DOHH2 (cell line): ENCODE data around the gene TDRD15.

Source experiments
- H3F3A ChIP-seq: fragments of 200-600 bp; sonication (generic), shearing (Covaris generic); 2 replicates; pipeline ENCODE4 v1.6.0; 2016; ENCODE audit warnings: antibody characterized with exemption, mild to moderate bottlenecking; ENCODE audit not compliant: control insufficient read depth, insufficient read depth
- H3K27ac ChIP-seq: fragments of 200-600 bp; sonication (generic); 2 replicates; pipeline ENCODE4 v1.5.1; 2014; ENCODE audit warnings: low read depth, mild to moderate bottlenecking, low read length, moderate library complexity
- H3K27me3 ChIP-seq: fragments of 200-600 bp; sonication (generic); 2 replicates; pipeline ENCODE4 v1.6.1; 2014; ENCODE audit warnings: mild to moderate bottlenecking, low read length, mixed read lengths; ENCODE audit not compliant: control insufficient read depth
- H3K36me3 ChIP-seq: fragments of 200-600 bp; sonication (generic); 2 replicates; pipeline ENCODE4 v1.6.1; 2014; ENCODE audit warnings: mild to moderate bottlenecking, low read length, moderate library complexity, mixed read lengths; ENCODE audit not compliant: control insufficient read depth
- H3K4me1 ChIP-seq: fragments of 200-600 bp; sonication (generic); 2 replicates; pipeline ENCODE4 v1.6.1; 2014; ENCODE audit warnings: mild to moderate bottlenecking, low read length, mixed read lengths; ENCODE audit not compliant: control insufficient read depth
- H3K4me2 ChIP-seq: fragments of 200-600 bp; sonication (generic); 2 replicates; pipeline ENCODE4 v1.6.0; 2014; ENCODE audit warnings: mild to moderate bottlenecking, low read length, moderate library complexity
- H3K4me3 ChIP-seq: fragments of 200-600 bp; sonication (generic); 2 replicates; pipeline ENCODE4 v1.5.1; 2014; ENCODE audit warnings: mild to moderate bottlenecking, low read length, mixed read lengths
- H3K79me2 ChIP-seq: fragments of 200-600 bp; sonication (generic); 2 replicates; pipeline ENCODE4 v1.6.1; 2014; ENCODE audit warnings: mild to moderate bottlenecking, low read length, mixed read lengths; ENCODE audit not compliant: control insufficient read depth
- H3K9me2 ChIP-seq: fragments of 200-600 bp; sonication (generic); replicated peaks from 2 replicates; pipeline ENCODE4 v1.6.1; 2014; ENCODE audit warnings: mild to moderate bottlenecking, low read length, mixed read lengths; ENCODE audit not compliant: control insufficient read depth
- H3K9me3 ChIP-seq: fragments of 200-600 bp; sonication (generic); 2 replicates; pipeline ENCODE4 v1.6.1; 2014; ENCODE audit warnings: antibody characterized with exemption, low read length, mixed read lengths; ENCODE audit not compliant: control insufficient read depth, insufficient read depth
- H4K20me1 ChIP-seq: fragments of 200-600 bp; sonication (generic); 2 replicates; pipeline ENCODE4 v1.6.0; 2014; ENCODE audit warnings: low read depth, mild to moderate bottlenecking, antibody characterized with exemption, low read length, moderate library complexity; ENCODE audit not compliant: control insufficient read depth, insufficient read depth
- EZH2phosphoT487 ChIP-seq: fragments of 200-600 bp; sonication (generic); IDR thresholded peaks from 2 replicates; pipeline ENCODE4 v1.6.1; 2017; ENCODE audit warnings: borderline replicate concordance, mild to moderate bottlenecking, antibody characterized with exemption, low read length, moderate library complexity, mixed read lengths
- TF ChIP-seq, protein P1 (sequence below): fragments of 200-600 bp; sonication (generic); IDR thresholded peaks from one replicate; pipeline ENCODE4 v1.5.1; 2014; ENCODE audit warnings: antibody characterized with exemption, mild to moderate bottlenecking, low read depth, low read length; ENCODE audit not compliant: poor library complexity, severe bottlenecking

Gene TDRD15

DNA sequence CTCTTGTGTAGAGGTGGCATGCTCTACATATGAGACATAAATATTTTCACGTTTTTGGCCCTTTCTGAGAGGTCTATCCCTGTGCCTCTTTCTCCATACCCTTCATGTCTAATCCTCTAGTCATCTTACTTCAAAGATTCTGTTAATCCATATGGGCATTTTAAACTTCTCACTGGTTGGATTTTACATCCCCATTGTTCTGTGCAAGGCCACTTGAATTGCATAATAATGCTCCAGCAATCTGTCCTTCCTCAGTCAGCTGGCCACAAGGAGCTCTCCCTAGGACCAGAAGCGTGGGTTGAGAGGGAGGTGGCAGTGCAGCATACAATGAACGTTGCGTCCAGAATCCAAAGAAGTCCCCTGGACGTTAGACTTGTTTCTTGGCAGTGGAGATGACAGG lies 58.2 kb downstream of the TDRD15 start:
- Histone ChIP-seq H3K4me1 (no peaks in the 10 kb centered on the region), H3K4me3 (no peak overlapping the region), H3K79me2 (no peaks in the 10 kb centered on the region), H3K36me3 (no peaks in the 10 kb centered on the region), H3K4me2 (no peak overlapping the region), H3F3A (no peaks in the 10 kb centered on the region), H4K20me1 (no peaks in the 10 kb centered on the region), H3K27ac (no peak overlapping the region), H3K9me3 (no peaks in the 10 kb centered on the region), H3K9me2 (no peaks in the 10 kb centered on the region), H3K27me3 (no peaks in the 10 kb centered on the region)
- TF ChIP-seq, protein P1, sequence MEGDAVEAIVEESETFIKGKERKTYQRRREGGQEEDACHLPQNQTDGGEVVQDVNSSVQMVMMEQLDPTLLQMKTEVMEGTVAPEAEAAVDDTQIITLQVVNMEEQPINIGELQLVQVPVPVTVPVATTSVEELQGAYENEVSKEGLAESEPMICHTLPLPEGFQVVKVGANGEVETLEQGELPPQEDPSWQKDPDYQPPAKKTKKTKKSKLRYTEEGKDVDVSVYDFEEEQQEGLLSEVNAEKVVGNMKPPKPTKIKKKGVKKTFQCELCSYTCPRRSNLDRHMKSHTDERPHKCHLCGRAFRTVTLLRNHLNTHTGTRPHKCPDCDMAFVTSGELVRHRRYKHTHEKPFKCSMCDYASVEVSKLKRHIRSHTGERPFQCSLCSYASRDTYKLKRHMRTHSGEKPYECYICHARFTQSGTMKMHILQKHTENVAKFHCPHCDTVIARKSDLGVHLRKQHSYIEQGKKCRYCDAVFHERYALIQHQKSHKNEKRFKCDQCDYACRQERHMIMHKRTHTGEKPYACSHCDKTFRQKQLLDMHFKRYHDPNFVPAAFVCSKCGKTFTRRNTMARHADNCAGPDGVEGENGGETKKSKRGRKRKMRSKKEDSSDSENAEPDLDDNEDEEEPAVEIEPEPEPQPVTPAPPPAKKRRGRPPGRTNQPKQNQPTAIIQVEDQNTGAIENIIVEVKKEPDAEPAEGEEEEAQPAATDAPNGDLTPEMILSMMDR, result no peak
- TF ChIP-seq EZH2phosphoT487, result no peak

DNA sequence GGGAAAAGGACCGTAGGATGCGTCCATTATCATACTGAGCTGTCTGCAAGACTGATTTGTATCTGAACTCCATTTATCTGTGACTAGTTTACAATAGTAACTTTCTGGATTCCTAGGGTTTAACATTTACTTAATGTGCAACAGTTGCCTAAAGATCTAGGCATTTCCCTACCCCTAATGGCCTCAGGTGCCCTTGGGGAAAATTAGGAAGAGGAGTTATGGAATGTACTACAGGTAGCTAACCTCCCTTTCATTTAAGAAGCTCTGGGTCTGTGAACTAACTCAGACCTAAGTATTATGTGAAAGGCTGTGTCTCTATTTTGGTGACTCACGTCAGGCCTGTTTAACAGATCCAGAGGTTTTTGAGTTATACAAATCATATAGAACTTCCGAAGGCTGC lies 59.5 kb downstream of the TDRD15 start:
- Histone ChIP-seq H3K4me2 (no peak overlapping the region), H3K79me2 (no peaks in the 10 kb centered on the region), H3K27me3 (no peaks in the 10 kb centered on the region), H3F3A (no peaks in the 10 kb centered on the region), H4K20me1 (no peaks in the 10 kb centered on the region), H3K4me1 (no peaks in the 10 kb centered on the region), H3K36me3 (no peaks in the 10 kb centered on the region), H3K9me3 (no peaks in the 10 kb centered on the region), H3K4me3 (no peak overlapping the region), H3K9me2 (no peaks in the 10 kb centered on the region), H3K27ac (no peak overlapping the region)
- TF ChIP-seq EZH2phosphoT487, result no peak

DNA sequence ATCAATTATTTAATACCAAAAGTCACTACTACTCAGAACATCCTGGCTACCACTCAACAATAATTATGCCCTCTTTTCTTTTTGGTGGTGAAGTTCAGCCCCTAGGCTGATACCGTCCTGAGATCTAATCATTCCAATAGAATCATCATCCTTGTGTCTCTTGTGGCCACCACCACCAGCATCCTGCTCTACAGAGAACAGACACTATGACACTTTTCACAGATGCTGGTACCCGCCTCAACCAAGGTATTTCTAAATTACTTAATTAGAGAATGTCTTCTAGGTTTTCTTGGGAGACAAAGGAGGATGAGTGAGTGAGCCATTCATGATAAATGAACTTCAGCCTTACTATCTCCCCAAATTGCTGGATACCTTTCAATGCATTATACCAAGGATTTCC lies 60.0 kb downstream of the TDRD15 start:
- TF ChIP-seq EZH2phosphoT487, result no peak
- TF ChIP-seq, protein P1, result no peak

DNA sequence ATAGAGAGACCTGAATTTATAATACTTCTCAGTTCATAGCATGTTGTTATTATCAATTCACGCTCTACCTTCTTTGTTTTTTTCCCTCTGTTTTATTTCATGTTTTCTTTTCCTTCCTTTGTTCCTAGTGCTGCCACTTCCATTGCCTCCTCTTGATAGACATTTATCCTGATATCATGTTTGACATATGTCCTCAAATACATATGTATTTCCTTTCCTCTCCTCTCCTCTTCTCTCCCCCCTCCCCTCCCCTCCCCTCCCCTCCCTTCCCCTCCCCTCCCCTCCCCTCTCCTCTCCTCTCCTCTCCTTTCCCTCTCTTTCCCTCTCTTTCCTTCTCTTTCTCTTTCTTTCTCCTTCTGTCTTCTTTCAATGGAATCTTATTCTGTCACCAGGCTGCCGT lies 67.8 kb downstream of the TDRD15 start:
- Histone ChIP-seq H3K4me1 (no peaks in the 10 kb centered on the region), H3K4me2 (no peak overlapping the region), H3K9me2 (no peaks in the 10 kb centered on the region), H3K9me3 (no peaks in the 10 kb centered on the region), H3K4me3 (no peak overlapping the region), H3K27me3 (no peaks in the 10 kb centered on the region), H3K79me2 (no peaks in the 10 kb centered on the region), H4K20me1 (no peaks in the 10 kb centered on the region), H3K27ac (no peak overlapping the region), H3K36me3 (no peaks in the 10 kb centered on the region), H3F3A (no peaks in the 10 kb centered on the region)
- no peak for TF ChIP-seq EZH2phosphoT487
- TF ChIP-seq, protein P1, result no peak

More for the DNA sequence above, 60.0 kb downstream of the TDRD15 start:
- Histone ChIP-seq H3K36me3 (no peaks in the 10 kb centered on the region), H3K27ac (no peak overlapping the region), H3K4me1 (no peaks in the 10 kb centered on the region), H3K79me2 (no peaks in the 10 kb centered on the region), H4K20me1 (no peaks in the 10 kb centered on the region), H3K4me2 (no peak overlapping the region), H3K4me3 (no peak overlapping the region), H3F3A (no peaks in the 10 kb centered on the region), H3K27me3 (no peaks in the 10 kb centered on the region), H3K9me2 (no peaks in the 10 kb centered on the region), H3K9me3 (no peaks in the 10 kb centered on the region)
